HG02981 (cell line): Measurements from ENCODE around the gene UBTF.

Experiments used
- ATAC-seq: cut with Tn5 transposase; IDR thresholded peaks from one replicate; pipeline ENCODE4 v1.9.1; 2021; ENCODE audit warnings: mild to moderate bottlenecking, moderate library complexity; ENCODE audit not compliant: unreplicated experiment

The UBTF gene

GRCh38 chr17:44219616-44220212, at the start of gene UBTF:
UBTF (minus strand) TSS chr17:44219675; CDS start chr17:44218229, 1,446 bp downstream.
- no peak for ATAC-seq

- ATAC-seq, result no peak
Observed at GRCh38 chr17:44268709-44269534, 49.4 kb upstream of the UBTF start.

DNA sequence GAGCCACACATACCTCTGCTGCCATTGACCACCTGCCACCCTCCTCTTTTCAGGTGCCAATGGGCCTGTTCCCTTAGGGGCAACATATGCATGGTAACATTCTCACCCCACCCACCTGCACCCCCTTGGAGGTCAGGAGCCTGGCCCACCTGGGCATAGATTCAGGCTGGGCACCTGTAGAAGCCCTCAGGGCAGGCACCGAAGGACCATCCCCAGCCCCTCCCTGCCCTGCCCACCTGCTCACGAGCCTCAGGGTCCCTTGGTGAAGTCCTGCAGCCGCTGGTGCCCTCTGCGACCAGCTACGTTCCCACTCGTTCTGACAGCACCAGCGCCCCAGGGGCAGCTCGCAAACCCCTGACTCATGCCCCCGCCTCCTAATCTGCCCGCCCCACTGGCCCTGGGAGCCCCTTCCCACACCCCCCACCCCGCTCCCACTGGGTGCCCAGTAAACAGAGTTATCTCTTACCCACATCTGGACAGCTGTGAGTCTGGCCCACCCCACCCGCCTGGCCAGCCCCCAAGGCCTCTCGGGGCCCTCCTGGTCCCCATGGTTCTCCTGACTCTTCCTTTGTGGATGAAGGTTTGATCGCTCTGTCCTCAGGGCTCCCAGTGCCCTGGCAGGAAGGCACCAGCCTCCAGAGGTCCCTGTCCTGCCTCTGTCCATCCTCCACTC, 48.5 kb upstream of the UBTF start, which contains the start of gene SLC4A1:
TSS of gene SLC4A1 (minus strand) at position 318 of the 673 bp plus-strand sequence. CDS start 5,269 bp downstream, outside the sequence.
- no peak for ATAC-seq

- no peak for ATAC-seq
Observed at GRCh38 chr17:44267165-44267455, 47.6 kb upstream of the UBTF start.

DNA sequence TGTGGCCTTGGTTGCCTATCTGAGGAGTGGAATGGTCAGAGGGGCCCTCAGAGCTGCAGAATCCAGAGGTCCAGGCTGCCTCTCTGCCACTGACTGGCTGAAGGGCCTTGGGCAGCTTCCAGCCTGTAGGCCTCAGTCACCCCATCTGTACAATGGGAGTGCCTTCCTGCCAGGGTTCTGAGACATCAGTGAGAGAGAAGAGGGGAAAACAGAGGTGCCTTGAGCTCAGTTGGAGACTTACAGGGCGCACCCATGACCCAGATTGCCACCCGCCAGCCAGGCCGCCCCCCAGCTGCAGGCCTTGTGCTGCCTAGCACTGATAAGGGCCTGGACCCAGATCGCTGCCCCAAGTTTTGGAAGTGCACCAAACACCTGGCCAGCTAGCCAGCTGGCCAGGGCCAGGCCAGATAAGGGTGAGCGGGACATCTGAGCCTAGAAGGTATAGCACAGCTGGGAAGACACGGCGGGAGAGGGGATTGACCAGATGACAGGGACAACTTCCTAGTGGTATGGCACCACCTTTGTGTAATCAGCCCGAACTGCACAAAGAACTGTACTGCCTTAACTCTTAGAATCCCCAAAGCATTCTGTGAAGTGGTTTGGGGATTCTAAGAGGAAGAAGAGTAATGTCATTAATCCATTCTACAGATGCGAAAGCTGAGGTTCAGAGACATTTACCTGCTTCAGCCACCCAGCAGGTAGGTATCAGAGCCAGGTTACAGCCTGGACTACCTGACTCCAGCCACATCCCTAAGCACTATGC, 47.1 kb upstream of the UBTF start:
- ATAC-seq, result no peak

- no peak for ATAC-seq
Observed at GRCh38 chr17:44263345-44263902, 43.9 kb upstream of the UBTF start.

- ATAC-seq, result no peak
Observed at GRCh38 chr17:44262654-44263225, 43.3 kb upstream of the UBTF start.

GRCh38 chr17:44260296-44260695, 40.8 kb upstream of the UBTF start:
- ATAC-seq, result no peak

DNA sequence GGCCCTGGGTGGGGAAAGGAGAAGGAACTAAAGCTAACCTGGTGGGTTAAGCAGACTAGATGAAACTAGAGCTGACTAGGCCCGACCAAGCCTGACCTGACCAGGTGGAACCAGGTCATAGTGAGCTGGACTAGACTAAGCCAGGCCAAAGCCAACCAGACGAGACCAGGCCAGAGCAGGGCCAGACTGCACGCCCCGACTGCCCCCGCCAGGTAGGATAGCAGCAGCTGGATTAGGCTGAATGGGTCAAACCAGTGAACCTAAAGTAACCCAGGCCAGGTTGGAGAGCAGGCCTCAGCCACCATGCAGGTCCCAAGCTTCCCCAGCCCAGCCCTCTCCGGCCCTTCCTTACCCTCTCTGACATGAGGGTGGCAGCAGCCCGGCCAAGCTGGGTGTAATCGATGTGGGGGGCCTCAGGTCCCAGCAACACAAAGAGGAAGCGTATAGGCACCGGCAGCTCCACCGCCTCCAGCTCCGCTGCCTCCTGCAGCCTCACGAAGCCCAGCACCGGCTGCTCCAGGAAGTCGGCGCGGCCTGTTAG, 39.4 kb upstream of the UBTF start:
- ATAC-seq, result no peak

GRCh38 chr17:44257815-44258760, 38.6 kb upstream of the UBTF start:
- no peak for ATAC-seq

- ATAC-seq, result no peak
Observed at GRCh38 chr17:44256671-44257070, 37.2 kb upstream of the UBTF start.

- no peak for ATAC-seq
Observed at GRCh38 chr17:44255915-44256314, 36.4 kb upstream of the UBTF start.

DNA sequence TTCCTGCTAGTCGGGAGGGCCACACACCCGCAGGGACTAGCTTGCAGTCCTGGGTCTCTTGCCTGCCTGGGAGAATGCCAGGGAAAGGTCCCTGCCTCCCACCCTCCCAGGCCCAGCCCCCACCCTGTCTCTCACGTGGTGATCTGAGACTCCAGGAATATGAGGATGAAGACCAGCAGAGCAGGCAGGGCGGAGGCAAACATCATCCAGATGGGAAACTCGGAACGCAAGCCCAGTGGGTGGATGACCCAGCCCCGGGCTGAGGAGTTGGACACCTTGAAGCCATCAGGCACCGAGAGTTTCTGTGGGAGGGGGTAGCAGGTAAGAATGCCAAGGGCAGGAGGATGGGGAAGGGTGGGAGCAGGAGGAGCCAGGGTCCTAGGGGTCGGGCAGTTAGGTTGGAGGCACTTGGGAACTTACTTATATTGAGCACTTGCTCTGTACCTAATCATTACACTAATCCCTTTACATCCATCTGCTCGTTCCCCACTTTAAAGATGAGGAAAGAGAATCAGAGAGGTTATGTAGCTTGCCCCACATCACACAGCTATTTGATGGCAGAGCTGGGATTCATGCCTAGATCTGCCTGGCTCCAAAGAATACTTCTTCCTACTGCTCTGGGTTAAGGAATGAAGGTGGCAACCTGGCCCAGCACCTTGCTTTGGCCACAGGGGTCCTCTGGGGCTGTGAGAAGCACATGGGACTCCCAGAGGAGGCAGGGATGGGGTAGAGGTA, 35.1 kb upstream of the UBTF start:
- ATAC-seq, result no peak

DNA sequence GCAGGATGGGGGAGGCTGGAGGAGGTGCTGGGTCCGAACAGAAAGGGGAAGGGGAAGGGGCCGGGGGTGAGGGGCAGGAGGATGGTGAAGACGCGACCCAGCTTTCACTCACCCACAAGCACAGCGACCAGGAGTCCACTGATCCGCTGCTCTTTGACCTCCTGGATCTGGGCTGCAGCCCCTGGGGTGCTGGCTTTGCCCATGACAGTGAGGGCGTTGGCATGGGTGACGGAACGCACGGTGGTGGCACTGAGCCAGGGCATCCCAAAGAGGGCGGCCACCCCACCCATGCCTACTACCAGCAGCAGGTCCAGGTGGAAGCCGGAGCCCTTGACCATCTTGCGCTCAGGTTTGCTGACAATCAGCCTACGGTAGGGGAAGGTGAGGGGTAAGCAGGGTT, 33.5 kb upstream of the UBTF start:
- ATAC-seq, result no peak

DNA sequence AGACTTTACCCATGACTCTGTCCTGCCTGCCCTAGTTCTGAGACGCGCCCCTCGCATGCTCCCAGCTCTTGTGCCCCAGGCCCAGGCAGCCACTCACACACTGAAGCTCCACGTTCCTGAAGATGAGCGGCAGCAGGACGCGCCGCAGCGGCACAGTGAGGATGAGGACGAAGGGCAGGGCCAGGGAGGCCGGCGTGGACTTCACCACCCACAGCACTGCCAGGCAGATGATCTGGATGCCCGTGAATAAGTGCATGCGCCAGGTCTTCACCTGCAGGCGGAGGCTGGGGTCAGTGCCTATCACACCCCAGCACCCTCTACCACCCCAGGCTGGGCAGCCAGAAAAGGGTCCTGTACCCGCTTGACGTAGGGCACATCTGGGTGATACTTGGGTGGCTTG, 31.6 kb upstream of the UBTF start:
- ATAC-seq, result no peak

DNA sequence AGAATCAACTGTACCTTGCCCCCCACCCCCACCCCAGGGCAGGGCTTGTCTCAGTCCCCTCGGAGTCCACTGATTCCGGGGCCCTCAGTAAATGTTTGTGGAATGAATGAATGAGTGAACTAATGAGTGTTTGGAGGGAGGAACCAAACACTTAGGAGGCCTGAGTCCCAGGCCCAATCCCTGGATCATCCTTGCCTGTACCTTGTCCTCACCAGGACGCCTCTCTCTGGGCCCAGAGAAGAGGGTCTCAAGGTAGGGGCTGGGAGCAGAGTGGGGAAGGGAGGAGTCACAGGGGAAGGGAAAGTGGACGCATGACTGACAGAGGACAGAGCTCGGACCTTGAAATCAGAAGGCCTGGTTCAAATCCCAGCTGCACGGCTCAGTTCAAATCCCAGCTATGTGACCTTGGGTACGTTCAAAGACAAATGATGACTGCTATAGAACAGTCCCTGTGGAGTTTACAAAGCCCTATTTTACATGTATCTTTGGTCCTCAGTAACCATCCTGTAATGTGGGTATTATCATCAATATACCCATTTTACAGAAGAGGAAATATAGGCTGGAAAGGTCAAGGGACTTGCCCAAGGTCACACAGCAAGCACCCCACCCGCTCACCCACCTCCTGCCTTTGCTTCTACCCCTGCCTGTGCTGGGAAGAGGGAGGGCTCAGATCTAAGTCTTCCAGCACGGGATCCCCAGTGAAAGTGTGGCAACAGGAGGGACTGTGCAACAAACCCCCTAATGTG, 30.2 kb upstream of the UBTF start:
- no peak for ATAC-seq

- no peak for ATAC-seq
Observed at GRCh38 chr17:44247876-44248736, 28.6 kb upstream of the UBTF start.
